Measurements from ENCODE around the gene MCF2L.
A peak's percentile ranks its signal among the peaks of the same experiment; 100 is the strongest.

The MCF2L gene

GRCh38 chr13:112965573-112966115, 3.4 kb upstream of the MCF2L start:
- no peak overlapping the region for H3K4me3 ChIP-seq
- H3K27ac ChIP-seq = no peak overlapping the region
- DNase-seq (ENCODE audit: low spot score) = no peak
- TF ChIP-seq CTCF (IDR thresholded peaks at IDR 0.05) = no peak

- Histone ChIP-seq H3K4me3 (no peak overlapping the region), H3K27ac (no peak overlapping the region)
- no peak for DNase-seq (ENCODE audit: low spot score)
Measured at GRCh38 chr13:112966776-112967175, 2.2 kb upstream of the MCF2L start.

GRCh38 chr13:112967686-112968379, 1.2 kb upstream of the MCF2L start:
- peak overlapping the region; percentile 70 for H3K4me3 ChIP-seq
- no peak for DNase-seq (ENCODE audit: low spot score)

More at GRCh38 chr13:112966776-112967175, 2.2 kb upstream of the MCF2L start:
- no peak for TF ChIP-seq CTCF (IDR thresholded peaks at IDR 0.05)

GRCh38 chr13:112968380-112968909, 569 bp upstream of the MCF2L start:
- Histone ChIP-seq H3K27ac (no peak overlapping the region), H3K4me3 (peak overlapping the region; percentile 70)
- no peak for DNase-seq (ENCODE audit: low spot score)
- no peak for TF ChIP-seq CTCF (IDR thresholded peaks at IDR 0.05)

More at GRCh38 chr13:112967686-112968379, 1.2 kb upstream of the MCF2L start:
- TF ChIP-seq CTCF (IDR thresholded peaks at IDR 0.05) = no peak
- H3K27ac ChIP-seq = no peak overlapping the region

GRCh38 chr13:112969692-112970338, 801 bp downstream of the MCF2L start:
- TF ChIP-seq CTCF (IDR thresholded peaks at IDR 0.05) = no peak
- no peak for DNase-seq (ENCODE audit: low spot score)
- Histone ChIP-seq H3K27ac (no peak overlapping the region), H3K4me3 (peak overlapping the region; percentile 70)

GRCh38 chr13:112970552-112971287, 1.7 kb downstream of the MCF2L start:
- Histone ChIP-seq H3K4me3 (no peak overlapping the region), H3K27ac (no peak overlapping the region)
- no peak for DNase-seq (ENCODE audit: low spot score)
- TF ChIP-seq CTCF (IDR thresholded peaks at IDR 0.05) = no peak
